NCI-H748 (cell line): Measurements from ENCODE around the gene DAAM1.

ENCODE experiments used
- DNase-seq: peaks from one replicate; lab custom pipeline; 2025; ENCODE audit not compliant: unreplicated experiment; lab: John Stamatoyannopoulos, UW

DAAM1 gene

DNA sequence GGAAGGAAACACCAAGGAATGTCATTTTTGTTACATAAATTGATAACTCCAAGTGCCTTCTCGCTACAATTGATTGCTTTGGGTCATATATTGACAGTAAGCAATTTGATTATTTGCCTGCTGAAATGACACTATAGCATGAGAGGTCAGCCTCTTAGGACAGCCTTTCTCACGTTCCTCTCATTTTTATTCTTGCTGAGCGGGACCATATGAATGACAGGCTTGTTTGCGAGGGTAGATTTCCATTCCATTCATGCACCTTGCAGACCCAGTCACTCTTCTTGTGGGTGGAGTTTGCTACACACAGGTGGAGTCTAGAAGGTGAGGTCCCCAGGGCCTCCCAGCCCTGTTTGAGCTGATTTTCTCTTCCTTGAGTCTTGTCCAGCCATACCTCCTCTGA lies 27.3 kb downstream of the DAAM1 start:
- DNase-seq: no peak

- no peak for DNase-seq
These were observed 28.5 kb downstream of the DAAM1 start for GRCh38 chr14:59217011-59217410.

DNA sequence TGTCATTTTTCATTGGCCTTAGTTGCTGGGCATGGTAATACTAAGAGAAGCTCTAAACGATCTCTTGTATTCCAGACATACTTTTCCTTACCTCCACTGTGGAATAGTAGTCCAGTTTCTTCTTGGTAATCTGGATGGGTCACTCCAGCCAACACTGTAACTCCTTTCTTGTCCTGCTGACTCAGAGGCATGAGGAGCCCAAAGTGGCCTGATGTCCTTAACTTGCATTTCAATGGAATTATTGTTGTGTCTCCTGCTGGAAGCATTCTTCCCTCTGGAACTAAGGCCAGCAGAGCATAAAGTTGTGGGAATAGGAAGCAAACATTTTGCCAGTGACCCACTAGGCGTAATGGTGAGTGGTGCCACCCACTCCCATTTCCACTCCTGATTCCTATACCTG lies 33.1 kb downstream of the DAAM1 start:
- no peak for DNase-seq

GRCh38 chr14:59224341-59224740 lies 35.9 kb downstream of the DAAM1 start:
- no peak for DNase-seq

DNA sequence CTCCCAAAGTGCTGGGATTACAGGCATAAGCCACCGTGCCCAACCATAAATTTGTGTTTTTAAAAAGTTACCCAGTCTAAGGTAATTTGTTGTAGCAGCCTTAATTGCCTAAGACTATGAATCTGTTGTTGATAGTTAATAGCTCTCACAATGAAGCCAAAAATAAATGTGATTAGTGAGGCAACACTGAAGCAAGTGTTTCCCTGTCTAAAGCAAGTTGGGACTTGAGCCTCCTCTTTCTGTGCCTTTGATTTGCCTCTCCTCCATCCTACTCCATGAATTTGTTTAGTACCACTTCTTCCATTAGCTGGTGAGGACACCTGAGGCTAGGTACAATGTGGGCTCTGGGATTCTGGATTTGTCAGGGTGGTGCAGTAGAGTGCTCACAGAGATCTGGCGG lies 36.8 kb downstream of the DAAM1 start:
- no peak for DNase-seq

DNA sequence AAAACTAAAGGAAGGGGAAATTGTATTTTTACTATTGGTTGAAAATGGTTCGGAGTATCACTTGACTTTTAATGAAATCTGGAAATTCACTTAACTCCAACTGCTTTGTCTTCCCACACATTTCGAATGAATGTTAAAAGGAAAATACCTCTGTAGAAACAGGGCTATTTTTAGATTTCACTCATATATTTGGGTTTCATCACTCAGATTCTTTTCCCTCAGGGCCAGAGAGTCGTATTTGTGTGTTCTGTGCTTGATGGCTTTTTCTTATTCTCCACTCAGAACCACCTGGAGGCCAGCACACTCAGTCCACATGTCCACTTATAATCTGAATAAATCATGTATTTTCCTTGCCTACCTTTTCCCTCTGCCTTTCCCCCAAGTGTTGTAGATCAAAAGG lies 40.0 kb downstream of the DAAM1 start:
- no peak for DNase-seq

GRCh38 chr14:59229653-59230406 lies 41.4 kb downstream of the DAAM1 start:
- peak; percentile 21 for DNase-seq

DNA sequence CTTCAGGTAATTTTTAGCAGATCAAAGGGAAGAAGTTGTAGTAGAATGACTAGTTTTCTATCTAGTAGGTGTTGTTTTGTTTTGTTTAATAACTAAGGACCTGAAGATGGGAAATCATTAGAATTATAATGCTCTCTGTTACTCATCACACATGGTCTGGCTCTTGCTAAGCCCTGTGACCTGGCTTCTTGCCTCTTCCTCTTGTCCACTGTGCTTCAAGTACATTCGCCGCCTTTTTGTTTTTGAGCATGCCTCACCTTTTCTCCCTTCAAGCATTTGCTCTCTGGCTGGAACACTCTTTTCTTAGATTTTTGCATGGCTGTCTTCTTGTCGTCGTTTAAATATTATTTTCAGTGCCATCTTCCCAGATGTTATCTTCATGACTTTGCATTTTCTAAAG lies 47.7 kb downstream of the DAAM1 start:
- no peak for DNase-seq

- no peak for DNase-seq
These were observed 49.7 kb downstream of the DAAM1 start for GRCh38 chr14:59238216-59238615.

GRCh38 chr14:59239022-59239421 lies 50.6 kb downstream of the DAAM1 start:
- peak; percentile 69 for DNase-seq

DNA sequence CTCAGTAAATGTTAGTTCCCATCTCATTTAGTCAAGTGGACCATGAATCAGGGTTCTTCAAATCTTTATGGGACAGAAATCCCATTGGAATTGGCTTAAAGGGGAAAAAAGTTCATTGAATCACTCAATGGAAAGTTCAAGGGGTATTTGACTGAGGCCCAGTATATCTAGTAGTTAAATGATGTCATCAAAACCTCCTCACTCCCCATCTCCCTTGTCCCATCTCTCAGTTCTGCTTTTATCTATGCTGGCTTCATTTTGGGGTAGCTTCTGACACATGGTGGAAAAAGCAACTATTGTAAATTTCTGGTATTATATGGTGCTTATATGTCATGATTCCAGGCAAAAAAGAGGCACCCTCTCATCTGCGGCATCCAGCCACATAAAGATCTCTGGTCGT lies 51.9 kb downstream of the DAAM1 start:
- no peak for DNase-seq

DNA sequence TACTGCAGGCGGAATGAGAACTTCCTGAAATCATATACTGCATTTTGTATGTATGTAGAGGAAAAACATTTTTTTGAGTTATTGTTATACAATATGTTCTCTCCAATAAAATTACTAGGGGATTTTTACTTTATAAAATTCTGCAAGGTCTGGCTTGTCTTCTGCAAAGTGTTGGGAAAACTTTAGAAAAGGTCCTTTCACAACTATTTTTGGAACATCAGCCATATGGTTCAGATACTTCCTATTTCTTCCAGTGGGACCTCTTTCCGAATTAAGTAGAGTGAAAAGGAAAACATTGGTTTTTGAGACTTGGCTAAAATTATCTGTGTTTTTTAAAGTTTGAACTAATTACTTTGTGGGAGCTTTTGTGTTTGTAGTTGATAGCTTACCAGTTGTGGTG lies 52.7 kb downstream of the DAAM1 start:
- no peak for DNase-seq

DNA sequence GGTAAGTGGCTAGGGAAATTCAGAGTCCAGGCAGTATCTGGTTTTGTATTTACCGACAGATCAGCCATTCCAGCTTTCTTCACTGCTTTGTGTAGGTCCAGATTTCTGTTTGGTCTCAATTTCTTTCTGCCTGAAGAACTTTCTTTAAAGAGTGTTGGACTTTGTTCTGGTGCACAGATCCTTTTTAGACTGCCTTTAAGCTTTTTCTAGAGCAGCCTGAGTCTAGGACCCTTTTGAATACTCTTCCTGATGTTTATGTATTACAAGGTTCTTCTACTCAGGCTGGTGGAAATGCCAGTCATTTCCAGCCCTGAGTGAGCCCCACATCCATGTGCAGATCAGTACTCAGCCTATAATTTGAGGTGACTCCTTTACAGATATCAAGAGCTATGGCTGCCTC lies 54.7 kb downstream of the DAAM1 start:
- DNase-seq: no peak

GRCh38 chr14:59244581-59244980 lies 56.1 kb downstream of the DAAM1 start:
- DNase-seq: peak; percentile 94

GRCh38 chr14:59245809-59246295 lies 57.4 kb downstream of the DAAM1 start:
- no peak for DNase-seq

DNA sequence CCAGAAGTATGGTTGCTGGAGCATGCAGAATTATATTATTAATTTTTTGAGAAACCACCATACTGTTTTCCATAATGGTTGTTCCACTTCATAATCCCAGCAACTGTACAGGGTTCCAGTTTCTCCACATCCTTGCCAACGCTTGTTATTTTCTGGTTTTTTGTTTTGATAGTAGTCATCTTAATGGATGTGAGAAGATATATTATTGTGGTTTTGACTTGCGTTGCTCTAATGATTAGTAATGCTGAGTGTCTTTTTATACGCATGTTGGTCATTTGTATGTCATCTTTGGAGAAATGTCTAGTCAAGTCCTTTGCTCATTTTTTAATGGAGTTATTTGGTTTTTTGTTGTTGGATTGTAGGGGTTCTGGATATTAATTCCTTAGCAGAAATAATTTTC lies 58.1 kb downstream of the DAAM1 start:
- no peak for DNase-seq

DNA sequence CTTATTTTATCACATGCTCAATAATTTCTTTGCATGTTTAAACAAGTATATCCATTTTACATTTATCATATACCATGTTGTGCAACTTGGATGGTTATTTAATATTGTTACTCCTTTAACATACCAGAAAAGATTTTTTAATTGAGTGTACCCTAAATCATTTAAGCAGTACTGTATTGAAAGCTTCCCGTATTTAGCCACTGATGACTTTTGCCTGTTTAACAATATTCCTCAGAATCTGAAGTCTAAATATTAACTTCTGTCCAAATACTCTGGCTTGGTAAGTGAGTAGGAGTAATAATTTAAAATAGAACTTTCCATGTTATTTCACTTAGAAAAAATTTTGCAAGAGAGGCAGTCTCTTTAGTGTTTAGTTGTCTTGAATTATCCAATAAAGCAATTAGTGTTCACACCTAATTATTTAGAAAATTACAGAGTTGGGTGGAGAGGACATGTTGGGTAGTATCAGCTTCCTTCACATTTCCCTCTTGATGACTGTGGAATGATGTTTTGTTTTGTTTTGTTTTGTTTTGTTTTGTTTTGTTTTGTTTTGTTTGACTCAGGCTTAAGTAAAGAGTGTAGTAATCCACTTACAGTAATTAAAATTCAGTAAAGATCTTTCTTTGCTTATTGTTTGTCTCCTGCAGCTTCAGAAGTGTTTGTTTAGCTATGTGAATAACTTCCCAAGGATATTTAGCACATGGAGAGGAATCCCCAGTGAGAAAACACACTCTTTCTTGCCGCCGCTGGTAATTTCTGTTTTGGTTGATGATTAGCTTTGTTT lies 59.5 kb downstream of the DAAM1 start:
- DNase-seq: peak; percentile 52

DNA sequence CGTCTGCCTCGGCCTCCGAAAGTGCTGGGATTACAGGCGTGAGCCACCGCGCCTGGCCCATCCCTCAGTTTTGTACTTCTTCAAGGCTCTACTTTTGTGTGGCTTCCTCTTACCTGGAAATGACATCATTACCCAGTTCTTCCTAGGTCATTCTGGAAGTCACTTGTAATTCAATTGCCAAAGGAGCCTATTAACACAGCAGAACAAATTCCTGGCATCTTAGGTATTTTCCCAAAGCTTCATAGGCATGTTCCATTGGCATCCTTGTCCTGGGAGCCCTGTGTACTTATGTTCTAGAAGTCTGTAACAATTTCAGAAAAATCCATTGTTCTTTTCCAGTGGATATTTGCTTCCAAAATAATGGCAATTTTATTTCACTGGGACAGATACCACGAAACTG lies 60.6 kb downstream of the DAAM1 start:
- DNase-seq: no peak

GRCh38 chr14:59251811-59252771 lies 63.6 kb downstream of the DAAM1 start:
- DNase-seq: no peak

DNA sequence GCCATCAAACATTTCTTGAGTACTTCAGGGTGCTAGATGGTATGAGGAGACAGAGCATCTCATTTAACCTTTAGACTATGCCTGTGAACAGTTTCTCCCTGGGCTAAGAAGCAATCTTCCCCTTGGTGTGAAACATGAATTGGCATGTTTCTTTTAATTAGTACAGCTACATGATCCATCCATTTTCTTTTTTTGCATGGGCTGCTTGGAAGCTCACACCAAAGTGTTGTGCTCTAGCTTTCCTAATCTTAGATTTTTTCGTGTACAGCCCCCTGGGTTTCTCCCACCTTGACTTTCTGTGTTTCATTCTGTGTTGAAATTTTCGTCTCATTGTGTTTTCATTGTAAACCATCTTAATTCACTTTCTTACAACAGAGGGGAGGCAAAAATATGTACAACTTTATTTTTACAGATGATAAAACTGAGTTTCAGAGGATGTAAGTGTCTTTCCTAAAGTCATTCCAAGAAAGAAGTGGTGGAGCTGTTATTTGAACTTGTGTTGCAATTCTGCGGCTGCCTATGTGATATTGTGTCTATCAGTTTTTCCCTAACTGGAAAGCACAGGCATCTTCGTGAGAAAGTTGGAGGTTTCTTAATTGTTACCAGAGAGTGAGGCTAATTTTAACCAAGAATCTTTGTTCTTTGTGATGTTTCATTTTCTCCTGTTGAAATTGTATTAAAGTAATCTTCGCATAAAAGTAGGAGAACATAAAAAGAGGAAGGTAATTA lies 64.5 kb downstream of the DAAM1 start:
- DNase-seq: no peak

- DNase-seq: no peak
These were observed 65.1 kb downstream of the DAAM1 start for GRCh38 chr14:59253527-59253926.
